ENCODE data around the gene AFG3L2. TPM values are rescaled to one million over a fixed set of nuclear protein-coding genes. Genes with fewer than 3 reads are reported as not detected.
"Not testable (repeated sequence)": the region's sequence is repeated elsewhere in the genome, so short reads cannot be mapped to it uniquely, and the experiment has no call there.

Gene AFG3L2
- total RNA-seq (2014; rRNA removed; shearing (Covaris generic); ENCODE audit: low replicate concordance) = 54.7 and 58.6 TPM in 2 replicates

GRCh38 chr18:12376754-12377555 lies at the start of gene AFG3L2:
Gene AFG3L2 (minus strand): TSS chr18:12377227. CDS start chr18:12377082, 145 bp downstream.
- DNase-seq (ENCODE audit: low read depth) = peak; percentile 96
- in situ Hi-C loops (cut with HindIII; ENCODE audit: low pct_unique_long_range_greater_than_20kb, low sequenced_read_pairs) = no loop called here

- DNase-seq (ENCODE audit: low read depth) = no peak
- in situ Hi-C loops (cut with HindIII; ENCODE audit: low pct_unique_long_range_greater_than_20kb, low sequenced_read_pairs) = no loop called here
Observed at GRCh38 chr18:12424252-12424651, 47.2 kb upstream of the AFG3L2 start.

GRCh38 chr18:12423820-12424219 lies 46.8 kb upstream of the AFG3L2 start:
- in situ Hi-C loops (cut with HindIII; ENCODE audit: low pct_unique_long_range_greater_than_20kb, low sequenced_read_pairs) = no loop called here

GRCh38 chr18:12423393-12423792 lies 46.4 kb upstream of the AFG3L2 start:
- no peak for DNase-seq (ENCODE audit: low read depth)
- in situ Hi-C loops (cut with HindIII; ENCODE audit: low pct_unique_long_range_greater_than_20kb, low sequenced_read_pairs) = no loop called here

More at GRCh38 chr18:12423820-12424219, 46.8 kb upstream of the AFG3L2 start:
- DNase-seq (ENCODE audit: low read depth) = no peak

GRCh38 chr18:12422936-12423335 lies 45.9 kb upstream of the AFG3L2 start:
- DNase-seq (ENCODE audit: low read depth) = peak; percentile 27
- in situ Hi-C loops (cut with HindIII; ENCODE audit: low pct_unique_long_range_greater_than_20kb, low sequenced_read_pairs) = no loop called here

GRCh38 chr18:12421732-12422131 lies 44.7 kb upstream of the AFG3L2 start:
- DNase-seq (ENCODE audit: low read depth) = no peak
- in situ Hi-C loops (cut with HindIII; ENCODE audit: low pct_unique_long_range_greater_than_20kb, low sequenced_read_pairs) = no loop called here

GRCh38 chr18:12420821-12421421 lies 43.9 kb upstream of the AFG3L2 start:
- in situ Hi-C loops (cut with HindIII; ENCODE audit: low pct_unique_long_range_greater_than_20kb, low sequenced_read_pairs) = no loop called here
- DNase-seq (ENCODE audit: low read depth) = no peak

- in situ Hi-C loops (cut with HindIII; ENCODE audit: low pct_unique_long_range_greater_than_20kb, low sequenced_read_pairs) = no loop called here
- no peak for DNase-seq (ENCODE audit: low read depth)
Observed at GRCh38 chr18:12417687-12418086, 40.7 kb upstream of the AFG3L2 start.

GRCh38 chr18:12416098-12416729 lies 39.2 kb upstream of the AFG3L2 start:
- in situ Hi-C loops (cut with HindIII; ENCODE audit: low pct_unique_long_range_greater_than_20kb, low sequenced_read_pairs) = no loop called here
- no peak for DNase-seq (ENCODE audit: low read depth)

- DNase-seq (ENCODE audit: low read depth) = no peak
- in situ Hi-C loops (cut with HindIII; ENCODE audit: low pct_unique_long_range_greater_than_20kb, low sequenced_read_pairs) = no loop called here
Observed at GRCh38 chr18:12411456-12411855, 34.4 kb upstream of the AFG3L2 start.

- DNase-seq (ENCODE audit: low read depth); in situ Hi-C loops (cut with HindIII; ENCODE audit: low pct_unique_long_range_greater_than_20kb, low sequenced_read_pairs): not testable (repeated sequence)
Observed at GRCh38 chr18:12410747-12411146, 33.7 kb upstream of the AFG3L2 start.

GRCh38 chr18:12410081-12410481 lies 33.1 kb upstream of the AFG3L2 start:
- DNase-seq (ENCODE audit: low read depth) = no peak
- in situ Hi-C loops (cut with HindIII; ENCODE audit: low pct_unique_long_range_greater_than_20kb, low sequenced_read_pairs) = no loop called here

- in situ Hi-C loops (cut with HindIII; ENCODE audit: low pct_unique_long_range_greater_than_20kb, low sequenced_read_pairs) = no loop called here
- no peak for DNase-seq (ENCODE audit: low read depth)
Observed at GRCh38 chr18:12409469-12409868, 32.4 kb upstream of the AFG3L2 start.

GRCh38 chr18:12408247-12408869 lies 31.3 kb upstream of the AFG3L2 start:
- peak; percentile 30 for DNase-seq (ENCODE audit: low read depth)
- in situ Hi-C loops (cut with HindIII; ENCODE audit: low pct_unique_long_range_greater_than_20kb, low sequenced_read_pairs) = no loop called here

GRCh38 chr18:12406371-12407111 lies 29.5 kb upstream of the AFG3L2 start:
- in situ Hi-C loops (cut with HindIII; ENCODE audit: low pct_unique_long_range_greater_than_20kb, low sequenced_read_pairs) = no loop called here

GRCh38 chr18:12405066-12405465 lies 28.0 kb upstream of the AFG3L2 start:
- in situ Hi-C loops (cut with HindIII; ENCODE audit: low pct_unique_long_range_greater_than_20kb, low sequenced_read_pairs) = no loop called here

More at GRCh38 chr18:12406371-12407111, 29.5 kb upstream of the AFG3L2 start:
- DNase-seq (ENCODE audit: low read depth) = no peak

GRCh38 chr18:12403601-12404506 lies 26.8 kb upstream of the AFG3L2 start:
- peak; percentile 86 for DNase-seq (ENCODE audit: low read depth)
- in situ Hi-C loops (cut with HindIII; ENCODE audit: low pct_unique_long_range_greater_than_20kb, low sequenced_read_pairs) = no loop called here

More at GRCh38 chr18:12405066-12405465, 28.0 kb upstream of the AFG3L2 start:
- no peak for DNase-seq (ENCODE audit: low read depth)

All from Caki2 (cell line).